DMS153 treated with DMSO at 0.1 percent for 48 hours (cell line): ENCODE measurements around the gene EDN1.

Source experiments
- DNase-seq: peaks from one replicate; lab custom pipeline; 2025; ENCODE audit not compliant: unreplicated experiment; lab: John Stamatoyannopoulos, UW

The EDN1 gene

DNA sequence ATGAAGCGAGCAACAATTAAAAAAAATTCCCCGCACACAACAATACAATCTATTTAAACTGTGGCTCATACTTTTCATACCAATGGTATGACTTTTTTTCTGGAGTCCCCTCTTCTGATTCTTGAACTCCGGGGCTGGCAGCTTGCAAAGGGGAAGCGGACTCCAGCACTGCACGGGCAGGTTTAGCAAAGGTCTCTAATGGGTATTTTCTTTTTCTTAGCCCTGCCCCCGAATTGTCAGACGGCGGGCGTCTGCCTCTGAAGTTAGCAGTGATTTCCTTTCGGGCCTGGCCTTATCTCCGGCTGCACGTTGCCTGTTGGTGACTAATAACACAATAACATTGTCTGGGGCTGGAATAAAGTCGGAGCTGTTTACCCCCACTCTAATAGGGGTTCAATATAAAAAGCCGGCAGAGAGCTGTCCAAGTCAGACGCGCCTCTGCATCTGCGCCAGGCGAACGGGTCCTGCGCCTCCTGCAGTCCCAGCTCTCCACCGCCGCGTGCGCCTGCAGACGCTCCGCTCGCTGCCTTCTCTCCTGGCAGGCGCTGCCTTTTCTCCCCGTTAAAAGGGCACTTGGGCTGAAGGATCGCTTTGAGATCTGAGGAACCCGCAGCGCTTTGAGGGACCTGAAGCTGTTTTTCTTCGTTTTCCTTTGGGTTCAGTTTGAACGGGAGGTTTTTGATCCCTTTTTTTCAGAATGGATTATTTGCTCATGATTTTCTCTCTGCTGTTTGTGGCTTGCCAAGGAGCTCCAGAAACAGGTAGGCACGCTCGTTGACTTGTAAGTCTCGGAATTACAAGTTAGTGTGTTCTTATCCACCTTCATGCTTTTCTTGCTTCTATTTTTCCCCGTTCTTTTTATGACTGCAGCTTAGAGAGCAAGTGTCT, at the start of gene EDN1:
Gene EDN1, plus strand, starts transcription at position 429 of the 888 bp plus-strand sequence. Its CDS starts 269 bp downstream, at position 698.
- DNase-seq, result no peak

DNA sequence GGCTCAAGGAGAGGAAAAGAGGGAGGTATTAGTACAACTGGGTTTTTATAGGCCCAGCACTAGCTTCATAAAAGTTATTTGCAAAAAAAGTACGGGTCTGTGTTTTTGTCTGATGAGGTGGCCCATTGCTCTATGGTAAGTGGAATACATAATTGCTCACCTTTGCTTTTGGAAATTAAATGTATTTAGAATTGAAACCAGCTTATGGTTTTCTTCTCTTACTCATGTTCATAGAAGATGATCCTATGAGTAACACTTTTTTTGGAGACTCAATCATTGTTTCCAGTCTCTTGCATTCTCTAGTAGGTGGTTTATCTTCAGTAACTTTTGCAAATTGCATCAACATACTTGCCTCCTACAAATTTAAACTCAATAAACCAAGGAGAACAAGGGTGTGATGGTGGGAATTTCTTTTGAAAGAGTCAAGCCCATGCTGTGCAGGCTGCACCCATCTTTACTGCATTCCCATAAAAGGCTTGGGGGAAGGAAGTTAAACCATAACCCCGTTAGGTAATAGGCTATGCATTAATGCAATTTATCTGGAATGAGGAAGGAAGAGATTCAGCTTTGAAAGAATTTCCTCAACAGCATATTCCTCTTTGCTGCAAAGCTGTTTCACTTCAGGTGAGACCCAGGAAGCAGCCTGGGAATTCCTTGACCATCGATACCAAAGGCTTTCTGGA, 48.5 kb upstream of the EDN1 start:
- DNase-seq, result no peak

DNA sequence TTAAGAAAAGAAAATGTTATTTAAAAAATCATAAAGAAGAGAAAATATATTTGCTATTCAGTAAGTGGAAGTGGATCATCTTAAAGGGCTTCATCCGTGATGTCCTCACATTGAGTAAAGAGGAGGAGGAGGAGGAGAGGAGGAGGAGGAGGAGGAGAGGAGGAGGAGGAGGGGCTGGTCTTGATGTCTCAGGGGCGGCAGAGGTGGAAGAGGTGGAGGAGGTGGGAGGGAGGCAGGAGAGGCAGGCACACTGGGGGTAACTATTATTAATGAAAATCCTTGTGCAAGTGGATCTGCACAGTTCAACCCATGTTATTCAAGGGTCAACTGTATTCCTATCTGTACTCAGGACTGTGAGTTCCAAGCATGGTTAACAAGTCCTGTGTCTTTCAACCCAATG, 47.0 kb upstream of the EDN1 start:
- DNase-seq, result no peak

DNA sequence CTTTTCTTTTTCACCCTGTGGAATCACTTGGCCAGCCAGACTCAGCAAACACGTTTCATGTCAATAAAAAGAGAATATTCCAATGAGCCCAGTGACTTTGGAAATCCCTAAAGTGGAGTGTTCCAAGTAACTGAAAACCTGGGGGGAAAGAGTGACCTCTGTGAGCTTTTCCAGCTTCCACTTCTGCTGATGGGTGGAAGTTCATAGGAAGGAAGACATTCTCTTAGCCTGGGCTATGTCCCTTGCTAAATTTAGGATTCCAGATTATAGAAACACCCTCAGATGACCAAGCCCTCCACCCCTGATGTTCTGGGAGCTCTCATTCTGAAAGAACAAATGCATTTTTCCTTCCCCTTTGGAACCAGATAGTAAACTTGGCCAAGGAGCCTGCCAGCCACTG, 44.8 kb upstream of the EDN1 start:
- no peak for DNase-seq

DNA sequence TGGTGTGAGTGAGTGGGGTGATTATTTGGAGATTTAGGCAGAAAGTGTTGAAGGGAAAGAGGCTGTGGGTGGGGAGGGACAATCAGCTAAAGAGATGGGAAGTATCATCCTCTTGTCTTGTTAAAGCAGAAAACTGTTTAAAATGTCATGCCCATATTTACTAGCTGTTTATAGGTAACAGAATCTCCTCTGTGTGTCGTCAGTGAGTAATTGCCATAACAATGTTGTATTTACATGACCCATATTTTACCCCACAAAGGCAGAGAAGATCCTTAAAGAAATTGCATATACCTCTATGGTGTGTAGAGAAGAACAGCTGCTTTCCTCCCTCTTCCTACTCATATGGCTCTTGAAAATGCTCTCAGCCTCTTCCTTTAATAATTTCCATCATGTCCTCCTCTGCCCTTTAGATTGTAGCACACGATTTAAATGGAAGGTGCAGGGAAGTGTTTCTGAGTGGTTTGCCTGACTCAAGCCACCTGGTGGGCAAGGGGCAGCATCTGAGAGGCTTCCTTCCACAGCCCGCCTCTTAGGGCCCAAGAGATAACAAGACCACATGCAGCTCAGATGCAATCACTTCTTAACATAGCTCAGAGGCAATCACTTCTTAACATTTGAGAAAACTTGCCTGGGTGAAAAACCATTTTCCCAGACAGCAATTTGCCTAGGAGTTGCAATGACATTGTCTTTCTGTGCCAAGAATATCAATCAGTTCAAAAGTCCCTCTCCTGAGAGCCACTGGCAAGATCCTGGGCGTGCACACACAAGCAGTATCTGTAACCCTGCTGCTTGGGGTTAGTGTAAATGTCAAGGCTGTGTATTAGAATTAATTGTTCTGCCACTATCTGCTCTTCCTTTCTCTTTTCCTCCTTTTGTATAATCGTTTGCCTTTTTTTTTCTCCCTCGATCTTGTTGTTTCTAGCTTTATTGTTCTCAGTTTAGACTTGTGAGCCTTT, 44.1 kb upstream of the EDN1 start:
- DNase-seq, result no peak

DNA sequence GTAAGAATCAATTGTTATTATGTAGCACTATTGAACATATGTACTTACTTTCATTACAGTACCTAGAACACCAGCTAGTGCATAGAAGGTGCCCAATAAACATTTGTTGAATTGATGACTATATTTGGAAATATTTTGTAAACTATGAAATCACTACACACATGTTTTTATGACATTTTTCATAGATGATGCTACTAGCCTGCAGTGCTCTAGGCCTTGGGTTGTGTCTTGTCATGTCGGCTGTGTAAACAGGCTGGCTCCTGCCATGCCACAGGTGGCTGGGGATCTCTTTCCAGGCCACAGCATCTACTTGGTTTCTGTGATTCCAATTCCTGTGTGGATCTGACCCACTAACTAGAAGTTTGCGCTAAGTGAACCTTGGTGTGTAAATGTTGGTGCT, 43.3 kb upstream of the EDN1 start:
- DNase-seq, result no peak

DNA sequence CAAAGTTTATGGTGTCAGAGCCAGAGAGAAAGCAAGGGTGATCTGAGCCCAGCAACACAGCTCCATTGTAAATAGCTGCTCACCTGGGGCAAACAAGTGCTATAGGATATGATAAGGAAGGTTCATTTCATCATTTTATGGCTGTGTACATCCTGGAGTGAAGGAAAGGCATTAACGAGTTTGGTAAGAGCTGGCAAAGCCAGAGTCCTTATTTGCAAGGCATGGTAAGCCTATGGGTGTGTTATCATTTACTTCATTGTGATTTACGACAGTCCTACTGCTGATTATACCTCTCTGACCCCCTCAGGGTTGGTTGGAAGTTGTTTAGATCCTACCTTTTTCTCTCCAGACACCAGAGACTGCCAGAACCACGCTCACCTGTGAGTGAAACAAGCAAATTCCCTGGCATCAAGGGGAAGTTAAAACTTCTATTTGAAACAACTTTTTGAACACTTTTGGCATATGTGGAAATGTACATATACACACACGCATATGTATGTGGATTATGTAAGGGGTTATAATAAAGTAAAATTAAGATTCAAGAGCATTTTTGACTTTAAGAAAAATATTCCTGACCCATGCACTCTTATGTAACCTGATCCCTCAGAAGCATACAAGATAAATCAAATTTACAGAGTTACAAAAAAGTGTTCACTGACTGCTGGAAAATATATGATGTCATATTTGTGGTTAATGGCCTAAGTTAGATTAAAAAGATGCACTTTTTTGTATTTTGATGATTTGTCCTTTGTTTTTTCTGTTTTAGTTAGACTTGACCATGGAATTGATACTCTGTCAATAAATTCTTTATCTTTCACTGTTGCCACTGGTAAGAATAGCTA, 40.4 kb upstream of the EDN1 start:
- DNase-seq, result no peak

DNA sequence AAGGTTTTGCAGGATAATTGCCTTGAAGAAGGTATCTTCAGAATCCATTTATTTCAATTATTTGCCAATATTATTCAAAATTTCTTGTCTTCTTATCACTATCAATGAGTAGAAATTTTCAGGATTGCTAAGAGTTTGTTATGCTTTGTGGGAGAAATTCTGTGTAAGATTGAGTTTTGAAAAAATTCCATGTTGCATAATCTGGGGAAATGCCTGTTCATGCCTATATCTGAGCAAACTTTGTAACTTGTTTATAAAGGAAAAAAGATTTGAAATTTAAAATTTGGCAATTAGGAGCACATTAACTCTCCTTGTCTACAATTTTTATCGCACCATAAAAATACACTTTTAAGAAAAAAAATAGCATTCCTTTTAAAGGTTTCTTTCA, 39.8 kb upstream of the EDN1 start:
- no peak for DNase-seq

DNA sequence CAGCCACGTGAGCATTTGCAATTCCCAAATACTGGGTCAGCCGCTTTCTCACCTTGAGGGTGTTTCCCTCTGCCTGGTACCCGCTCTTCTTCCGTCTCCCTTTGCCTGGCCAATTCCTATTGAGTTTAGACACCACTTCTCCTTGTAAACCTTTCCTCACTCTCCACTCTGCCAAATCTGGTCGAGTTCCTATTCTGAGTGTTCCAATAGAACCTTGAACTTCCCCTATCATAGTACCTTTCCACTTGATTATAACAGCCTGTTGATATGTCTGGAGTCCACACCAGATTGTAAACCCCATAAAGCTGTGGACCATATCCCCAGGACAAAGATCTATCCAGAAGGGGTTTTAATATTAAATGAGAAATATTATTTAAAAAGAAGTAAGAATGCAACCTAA, 36.0 kb upstream of the EDN1 start:
- DNase-seq, result no peak

DNA sequence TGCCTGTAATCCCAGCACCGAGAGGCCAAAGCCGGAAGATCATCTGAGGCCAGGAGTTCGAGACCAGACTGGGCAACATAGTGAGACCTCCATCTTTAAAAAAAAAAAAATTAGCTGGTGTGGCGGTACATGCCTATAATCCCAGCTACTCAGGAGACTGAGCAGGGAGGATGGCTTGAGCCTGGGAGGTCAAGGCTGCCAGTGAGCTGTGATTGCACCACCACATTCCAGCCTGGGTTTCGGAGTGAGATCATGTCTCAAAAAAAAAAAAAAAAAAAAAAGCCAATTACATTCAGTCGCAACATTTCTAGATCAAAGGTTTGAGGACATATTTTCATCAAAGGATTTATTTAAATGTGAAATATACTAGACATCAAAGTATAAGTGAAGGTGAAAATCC, 32.0 kb upstream of the EDN1 start:
- DNase-seq, result no peak

DNA sequence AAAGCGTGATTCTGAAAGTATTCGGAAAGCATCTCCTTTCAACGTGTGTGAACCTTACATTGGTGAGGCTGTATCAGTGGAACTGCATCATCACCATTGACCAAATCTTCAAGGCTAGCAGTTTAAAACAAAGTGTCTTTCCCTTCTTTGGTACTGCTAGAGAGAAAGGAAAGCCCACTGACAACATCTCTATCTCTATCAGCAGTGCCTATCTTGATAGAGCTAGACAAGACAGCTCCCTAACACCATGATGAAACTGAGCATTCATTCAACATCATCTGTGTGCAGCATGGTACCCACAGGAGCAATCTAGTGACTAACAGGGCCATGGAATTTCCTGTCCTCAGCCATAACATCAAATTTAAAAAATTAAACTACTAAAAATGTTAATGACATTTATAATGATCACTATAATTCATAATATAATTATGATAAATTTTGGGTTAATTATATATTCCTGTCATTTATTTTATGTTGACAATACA, 31.5 kb upstream of the EDN1 start:
- no peak for DNase-seq

DNA sequence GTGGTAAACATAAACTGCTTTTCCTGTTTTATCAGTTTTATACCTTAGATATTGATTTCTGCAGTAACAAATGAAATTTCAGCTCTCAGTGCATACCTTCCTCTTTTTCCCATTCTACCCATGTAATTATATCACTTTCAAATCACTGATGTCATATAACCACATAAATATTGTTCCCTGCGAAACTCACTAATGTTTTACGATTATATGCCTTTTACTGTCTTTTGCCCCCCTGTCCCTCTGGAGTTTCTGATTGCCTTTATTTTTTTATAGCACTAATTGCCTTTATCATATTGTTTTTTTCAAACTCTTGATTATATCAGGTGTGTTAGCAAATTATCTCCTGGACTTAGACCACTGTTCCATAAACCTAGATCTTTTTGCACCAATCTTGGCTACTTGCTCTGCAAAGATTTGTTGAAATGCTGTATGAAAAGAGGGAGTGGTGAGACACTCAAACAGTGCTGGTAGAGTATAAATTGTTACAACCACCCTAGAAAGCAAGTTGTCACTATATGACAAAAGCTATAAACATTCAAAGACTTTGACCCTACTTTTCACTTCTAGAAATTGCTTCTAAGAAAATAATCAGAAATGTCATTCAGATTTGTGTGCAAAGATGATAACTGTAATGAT, 29.6 kb upstream of the EDN1 start:
- DNase-seq, result no peak

DNA sequence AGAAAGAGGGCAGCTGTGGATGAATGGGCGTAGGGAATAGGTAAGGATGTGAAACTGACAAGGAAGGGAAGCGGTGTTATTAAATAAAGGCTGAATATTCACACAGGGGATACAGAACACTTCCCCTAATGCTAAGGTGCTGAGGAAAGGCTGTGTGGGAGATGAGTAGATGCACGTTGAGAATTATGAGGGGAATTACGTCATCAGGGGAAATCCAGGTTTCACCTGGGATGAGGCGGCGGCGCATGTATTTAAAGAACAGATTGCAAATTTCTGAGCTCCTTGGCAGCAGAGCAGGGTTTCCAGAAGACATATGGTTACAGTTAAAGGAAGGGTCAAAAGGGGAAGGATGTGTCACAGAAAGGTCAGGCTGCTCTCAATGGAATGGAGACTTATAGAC, 28.7 kb upstream of the EDN1 start:
- no peak for DNase-seq

DNA sequence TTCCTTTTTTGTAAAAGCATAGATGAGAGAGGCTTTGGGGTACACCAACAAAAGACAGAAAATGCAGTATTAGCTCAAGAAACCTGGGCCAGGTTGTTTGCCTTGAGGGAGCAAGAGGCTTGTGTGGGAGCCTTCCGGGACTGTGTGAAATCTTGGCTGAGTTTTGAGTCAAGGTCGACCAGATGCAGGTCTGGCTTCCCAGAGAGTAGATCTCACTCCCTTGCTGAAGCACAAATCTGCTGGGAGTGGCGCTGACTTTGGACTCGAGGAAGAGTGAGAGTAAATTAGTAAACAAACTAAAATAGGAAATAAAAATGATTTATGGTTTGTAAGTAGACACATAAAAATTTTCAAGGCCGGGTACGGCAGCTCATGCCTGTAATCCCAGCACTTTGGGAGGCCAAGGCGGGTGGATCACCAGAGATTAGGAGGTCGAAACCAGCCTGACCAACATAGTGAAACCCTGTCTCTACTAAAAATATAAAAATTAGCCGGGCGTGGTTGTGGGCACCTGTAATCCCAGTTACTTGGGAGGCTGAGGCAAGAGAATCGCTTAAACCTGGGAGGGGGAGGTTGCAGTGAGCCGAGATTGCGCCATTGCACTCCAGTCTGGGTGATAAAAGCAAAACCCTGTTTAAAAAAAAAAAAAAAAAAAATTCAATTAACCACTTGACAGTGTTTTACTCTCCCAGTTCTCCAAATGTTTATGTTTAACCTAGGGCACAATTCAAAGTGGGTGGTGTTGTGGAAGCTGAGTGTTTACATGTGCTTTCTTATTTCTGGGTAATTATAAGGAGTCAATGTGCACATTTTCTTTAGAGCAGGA, 27.7 kb upstream of the EDN1 start:
- no peak for DNase-seq

DNA sequence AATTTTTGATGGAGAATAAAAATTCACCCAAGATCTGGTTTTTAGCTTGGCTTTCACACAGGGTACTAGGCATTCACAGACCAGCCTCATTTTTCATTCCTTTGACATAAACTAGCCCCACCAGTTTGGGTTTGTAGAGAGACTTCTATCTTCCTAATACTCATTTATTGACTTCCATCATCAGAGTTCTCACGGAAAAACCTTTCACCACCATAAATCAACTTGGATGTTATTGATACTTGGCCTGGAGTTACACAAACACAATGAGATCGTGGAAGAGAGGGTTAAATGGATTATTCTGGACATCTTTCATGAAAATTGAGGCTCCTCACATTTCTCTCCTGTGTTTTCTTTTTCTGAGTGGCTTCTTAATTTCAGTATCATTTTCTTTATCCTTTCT, 26.8 kb upstream of the EDN1 start:
- no peak for DNase-seq

DNA sequence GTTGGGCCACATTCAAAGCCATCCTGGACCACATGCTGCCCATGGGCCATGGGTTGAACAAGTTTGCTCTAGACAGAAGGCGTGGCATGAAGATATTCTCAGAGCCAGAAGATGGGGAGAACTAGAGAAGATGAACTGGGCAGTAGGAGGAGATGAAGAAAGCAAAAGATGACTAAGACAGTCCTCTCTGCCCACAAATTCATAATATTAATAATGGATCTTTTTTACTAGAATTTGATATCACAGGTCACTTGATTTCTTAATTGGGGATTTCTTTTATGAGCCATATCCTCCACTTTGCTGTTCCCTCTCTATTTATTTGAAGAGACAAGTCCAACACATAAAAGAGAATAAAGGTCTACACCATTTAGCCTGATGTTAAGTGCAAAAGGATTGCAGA, 25.5 kb upstream of the EDN1 start:
- DNase-seq, result no peak

DNA sequence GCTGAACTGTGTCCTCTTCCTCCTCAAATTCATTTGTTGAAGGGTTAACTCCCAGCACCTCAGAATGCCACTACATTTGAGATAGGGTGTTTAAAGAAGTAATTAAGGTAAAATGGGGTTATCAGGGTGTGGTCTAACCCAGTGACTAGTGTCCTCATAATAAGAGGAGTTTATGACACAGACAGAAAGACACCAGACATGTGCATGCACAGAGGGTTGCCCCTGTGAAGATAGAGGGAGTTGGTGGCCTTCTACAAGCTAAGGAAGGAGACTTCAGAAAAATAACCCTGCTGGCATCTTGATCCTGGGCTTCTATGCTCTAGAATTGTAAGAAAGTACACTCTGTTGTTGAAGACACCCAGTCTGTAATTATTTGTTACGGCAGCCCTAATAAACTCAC, 24.9 kb upstream of the EDN1 start:
- no peak for DNase-seq

DNA sequence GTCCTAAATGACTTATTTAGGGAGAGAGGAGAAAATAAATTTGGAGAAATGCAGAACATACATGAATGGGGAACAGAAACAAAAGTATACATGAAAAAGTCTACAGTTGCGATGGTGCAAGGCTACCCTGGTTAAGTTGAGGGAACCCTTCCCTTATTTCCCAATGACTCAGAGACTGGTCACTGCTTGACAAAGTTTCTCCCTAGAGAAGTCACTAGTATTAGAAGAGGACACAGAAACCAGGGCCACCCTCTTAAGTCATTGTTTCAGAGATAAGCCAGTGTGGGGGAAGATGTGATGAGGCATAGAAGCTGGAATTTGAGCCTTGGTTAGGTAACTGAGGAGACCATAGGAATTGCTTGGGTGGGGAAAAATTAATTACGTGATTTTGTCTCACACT, 24.4 kb upstream of the EDN1 start:
- DNase-seq, result no peak

DNA sequence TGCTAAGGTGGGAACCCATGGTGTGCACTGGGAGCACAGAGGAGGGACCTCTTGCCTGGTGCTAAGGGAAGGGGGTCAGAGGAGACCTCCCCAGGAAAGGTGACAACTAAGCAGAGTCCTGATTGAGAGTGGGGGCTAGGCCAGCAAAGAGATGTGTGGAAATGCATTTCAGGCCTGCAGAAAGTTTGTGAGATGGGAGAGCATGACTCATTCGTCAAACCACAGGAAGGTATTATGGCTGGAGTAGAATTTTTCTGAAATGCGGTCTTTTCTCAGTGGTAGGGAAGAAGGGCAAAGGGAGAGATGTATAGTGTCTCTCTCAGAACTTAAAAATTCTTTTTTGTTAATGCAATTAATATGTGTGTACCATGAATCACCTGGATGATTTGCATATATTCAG, 23.6 kb upstream of the EDN1 start:
- DNase-seq, result no peak
